Mononuclear cell (primary cell): ENCODE data around the gene PXYLP1. TPM values are rescaled to one million over a fixed set of nuclear protein-coding genes. Genes with fewer than 3 reads are reported as not detected.
"Not testable (repeated sequence)": the region's sequence is repeated elsewhere in the genome, so short reads cannot be mapped to it uniquely, and the experiment has no call there.

Experiments used
- H3K27me3 ChIP-seq: 2 replicates; pipeline ENCODE4 v1.6.0; 2011; ENCODE audit warnings: low read length, control low read depth; ENCODE audit not compliant: insufficient read depth
- H3K4me1 ChIP-seq: 2 replicates; pipeline ENCODE4 v1.5.1; 2011; ENCODE audit warnings: mild to moderate bottlenecking, low read length, control low read depth; ENCODE audit not compliant: insufficient read depth
- H3K4me3 ChIP-seq: 2 replicates; pipeline ENCODE4 v1.5.1; 2011; ENCODE audit warnings: mild to moderate bottlenecking, low read length, moderate library complexity
- H3K9me3 ChIP-seq: 2 replicates; pipeline ENCODE4 v1.5.1; 2011; ENCODE audit warnings: low read depth, mild to moderate bottlenecking, control low read depth, low read length
- total RNA-seq: library from RNA; depleted of rRNA; stranded (reverse); fragments of >200 nt; gene quantifications from one replicate; pipeline ENCODE4 v1.2.3, GENCODE V29; 2012

PXYLP1 gene
- total RNA-seq, 1 donor, result 19.8 TPM

GRCh38 chr3:141305436-141305835 lies 73.8 kb downstream of the PXYLP1 start:
- Histone ChIP-seq H3K4me3 (no peak overlapping the region), H3K27me3 (no peaks in the 10 kb centered on the region), H3K4me1 (peaks cover 26% of the 10 kb centered on the region), H3K9me3 (no peaks in the 10 kb centered on the region)

DNA sequence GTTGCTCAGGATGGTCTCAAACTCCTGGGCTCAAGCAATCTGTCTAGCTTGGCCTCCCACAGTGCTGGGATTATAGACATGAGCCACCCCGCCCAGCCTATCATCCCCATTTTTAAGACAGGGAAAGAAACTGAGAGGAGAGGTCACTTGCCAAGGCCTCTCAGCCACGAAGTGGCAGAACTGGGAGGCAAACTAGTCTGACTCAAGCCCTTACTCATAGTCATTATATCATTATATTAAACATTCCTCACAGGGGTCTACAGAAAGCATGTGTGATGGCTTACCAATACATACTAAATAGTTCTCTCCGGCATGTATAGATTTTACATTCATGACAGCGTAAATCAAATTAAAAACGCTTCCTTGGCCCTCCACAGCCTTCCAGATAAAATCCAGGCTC lies 74.7 kb downstream of the PXYLP1 start:
- Histone ChIP-seq H3K4me1 (peaks cover 32% of the 10 kb centered on the region), H3K4me3 (no peak overlapping the region)

GRCh38 chr3:141306922-141307321 lies 75.3 kb downstream of the PXYLP1 start:
- Histone ChIP-seq H3K4me1 (peaks cover 34% of the 10 kb centered on the region), H3K4me3 (no peak overlapping the region), H3K27me3 (no peaks in the 10 kb centered on the region), H3K9me3 (no peaks in the 10 kb centered on the region)

More for the DNA sequence above, 74.7 kb downstream of the PXYLP1 start:
- Histone ChIP-seq H3K27me3 (no peaks in the 10 kb centered on the region), H3K9me3 (no peaks in the 10 kb centered on the region)

DNA sequence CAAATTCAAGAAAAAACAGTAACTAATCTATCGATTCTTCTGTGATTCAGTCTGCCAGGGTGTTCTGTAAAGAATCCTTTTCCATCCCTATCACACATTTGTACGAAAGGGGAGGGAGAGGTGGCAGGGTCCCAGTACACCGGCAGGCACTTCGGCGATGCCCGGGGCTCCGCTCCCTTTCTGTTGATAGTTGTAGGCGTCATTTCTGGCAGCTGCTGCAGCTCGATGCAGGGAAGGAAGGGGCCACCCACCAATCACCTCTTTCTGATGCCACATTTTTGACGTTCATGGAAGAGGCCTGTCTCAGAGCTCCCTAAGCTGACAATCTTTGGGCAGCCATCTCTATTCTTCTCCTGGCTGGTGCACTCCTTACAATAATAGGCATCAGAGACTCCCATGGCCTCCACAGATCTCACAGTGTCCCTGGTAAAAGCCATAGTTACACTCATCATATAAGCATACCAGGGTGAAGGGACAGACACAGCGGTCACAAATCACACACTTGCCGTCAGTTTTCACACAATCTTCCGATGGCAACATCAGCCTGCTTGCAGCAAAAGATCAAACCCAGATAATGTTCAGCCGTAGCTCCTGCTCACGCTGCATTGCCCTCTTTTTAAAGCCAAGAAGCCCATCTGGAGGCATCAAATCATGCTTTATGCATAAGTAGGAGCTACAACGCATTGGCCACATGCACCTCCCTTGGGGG lies 75.9 kb downstream of the PXYLP1 start:
- Histone ChIP-seq H3K4me1 (peaks cover 40% of the 10 kb centered on the region), H3K9me3 (no peaks in the 10 kb centered on the region), H3K27me3 (no peaks in the 10 kb centered on the region), H3K4me3 (no peak overlapping the region)

DNA sequence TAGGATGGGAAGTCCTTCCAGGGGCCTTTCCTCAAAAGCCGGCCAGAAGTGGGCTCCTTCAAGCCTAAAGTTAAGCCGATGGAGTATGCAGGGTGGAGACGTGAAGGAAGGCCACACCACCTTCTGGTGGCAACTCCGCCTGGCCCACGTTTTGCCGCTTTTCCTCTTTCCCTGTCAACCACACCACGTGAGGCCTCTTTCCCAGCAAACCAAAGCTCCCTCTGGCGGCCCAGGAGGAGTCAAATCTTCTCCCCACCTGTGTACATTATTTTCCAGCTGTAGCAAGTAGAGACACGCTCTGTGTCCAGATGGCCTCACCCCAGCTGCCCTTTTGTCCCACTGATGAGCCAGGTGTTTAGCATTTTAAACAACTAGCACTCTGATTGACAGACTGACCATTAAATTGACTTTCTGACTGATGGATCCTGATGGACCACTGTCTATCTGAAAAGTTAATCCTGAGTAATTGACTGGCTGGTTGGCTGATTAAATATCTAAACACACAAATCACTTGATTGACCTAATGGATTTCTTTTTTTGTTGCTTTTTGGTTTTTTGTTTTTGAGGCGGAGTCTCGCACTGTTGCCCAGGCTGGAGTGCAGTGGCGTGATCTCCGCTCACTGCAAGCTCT lies 77.1 kb downstream of the PXYLP1 start:
- Histone ChIP-seq H3K4me1 (peaks cover 38% of the 10 kb centered on the region), H3K4me3 (no peak overlapping the region), H3K27me3 (no peaks in the 10 kb centered on the region), H3K9me3 (no peaks in the 10 kb centered on the region)

DNA sequence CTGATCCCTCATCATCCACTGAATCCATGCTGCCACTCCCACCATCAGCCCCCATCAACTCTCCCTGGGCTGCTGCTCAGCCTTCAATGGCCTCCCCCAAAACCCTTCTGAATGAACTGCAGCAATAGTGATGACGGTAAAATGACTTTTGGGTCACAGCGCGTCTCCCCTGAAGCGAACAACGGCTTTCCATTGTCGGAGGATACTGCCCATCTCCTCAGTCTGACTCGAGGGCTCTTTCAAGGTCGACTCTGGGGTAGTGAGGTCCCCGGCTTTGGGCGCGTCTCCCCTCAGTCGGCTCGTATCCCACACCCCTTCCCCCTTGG lies 79.5 kb downstream of the PXYLP1 start:
- no peaks in the 10 kb centered on the region for H3K27me3 ChIP-seq
- peaks cover 37% of the 10 kb centered on the region for H3K4me1 ChIP-seq
- peak overlapping the region; percentile 67 for H3K4me3 ChIP-seq
- H3K9me3 ChIP-seq, result no peaks in the 10 kb centered on the region

DNA sequence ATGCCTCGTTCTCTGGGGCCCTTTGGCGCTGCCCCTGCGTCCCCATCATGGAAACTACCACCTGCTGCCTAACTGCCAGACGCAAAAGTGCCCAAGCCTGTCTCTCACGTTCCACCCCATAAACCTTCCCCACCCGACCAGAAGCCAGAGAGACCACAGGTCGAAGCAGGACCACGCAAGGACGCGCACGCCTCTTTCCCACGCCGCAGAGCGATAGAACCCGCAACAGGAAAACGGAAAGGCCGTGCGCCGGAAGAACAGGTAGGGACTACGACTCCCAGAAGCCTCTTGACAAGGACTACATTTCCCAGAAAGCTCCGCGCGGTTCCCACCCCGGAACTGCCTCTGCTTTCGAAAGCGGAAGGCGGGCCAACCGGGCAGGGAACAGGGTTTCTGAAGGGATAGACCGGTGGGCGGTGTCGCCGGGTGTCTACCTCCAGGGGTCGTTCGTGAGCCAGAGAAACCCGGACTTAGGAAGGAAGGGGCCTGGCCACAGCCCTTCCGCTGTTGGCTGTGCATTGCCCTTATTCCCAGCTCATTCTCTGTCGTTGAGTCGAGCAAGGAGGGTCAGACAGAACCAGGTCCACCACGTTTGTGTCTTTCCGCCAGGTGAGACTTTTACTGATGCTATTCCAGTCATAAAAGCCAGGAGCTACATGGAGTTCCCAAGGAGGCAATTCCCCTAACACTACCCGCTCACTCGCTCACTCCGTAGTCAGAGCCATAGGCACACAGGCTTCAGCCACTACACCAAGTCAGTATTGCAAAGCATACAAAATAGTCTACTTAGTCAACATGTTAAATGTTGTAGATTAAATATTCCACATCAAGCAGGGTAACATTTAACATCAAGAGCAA lies 80.1 kb downstream of the PXYLP1 start:
- peaks cover 33% of the 10 kb centered on the region for H3K4me1 ChIP-seq
- H3K4me3 ChIP-seq, result peak overlapping the region; percentile 67
- no peaks in the 10 kb centered on the region for H3K9me3 ChIP-seq
- no peaks in the 10 kb centered on the region for H3K27me3 ChIP-seq

DNA sequence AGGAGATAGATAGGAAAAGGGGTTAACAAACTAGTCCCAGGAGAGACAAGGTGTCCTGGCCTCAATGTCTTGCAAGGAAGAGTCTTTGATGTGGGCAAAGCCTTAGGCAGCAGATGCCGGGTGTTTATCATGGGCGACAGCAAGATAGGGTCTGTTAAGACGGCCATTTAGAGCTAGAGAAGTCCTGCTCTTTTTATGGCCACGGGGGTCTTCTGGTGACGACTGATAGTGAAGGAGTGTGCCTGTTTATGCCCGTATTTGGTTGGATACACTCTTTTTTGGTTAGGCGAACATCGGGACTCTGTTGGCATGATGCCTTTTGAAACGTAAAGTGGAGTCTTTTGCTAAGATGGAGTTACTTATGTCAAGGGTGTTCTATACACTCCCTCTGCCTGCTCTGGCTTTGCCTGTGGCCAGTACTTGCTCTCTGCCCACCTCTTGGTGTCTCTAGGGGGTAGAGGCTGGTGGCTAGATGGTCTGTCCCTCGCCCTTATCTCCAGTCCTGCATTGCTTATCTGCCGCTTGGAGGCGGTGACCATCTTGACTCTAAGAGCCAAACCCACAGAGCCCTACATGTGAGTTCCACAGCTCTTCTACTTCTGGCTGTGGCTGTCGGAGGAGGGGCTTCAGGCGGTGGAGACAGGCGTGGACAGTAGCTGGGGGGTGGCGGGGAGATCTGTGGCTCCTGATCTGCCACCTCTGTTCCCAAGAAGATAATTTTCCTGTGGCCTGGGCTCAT lies 80.9 kb downstream of the PXYLP1 start:
- Histone ChIP-seq H3K27me3 (no peaks in the 10 kb centered on the region), H3K4me1 (peaks cover 28% of the 10 kb centered on the region), H3K9me3 (no peaks in the 10 kb centered on the region), H3K4me3 (peak overlapping the region; percentile 67)

DNA sequence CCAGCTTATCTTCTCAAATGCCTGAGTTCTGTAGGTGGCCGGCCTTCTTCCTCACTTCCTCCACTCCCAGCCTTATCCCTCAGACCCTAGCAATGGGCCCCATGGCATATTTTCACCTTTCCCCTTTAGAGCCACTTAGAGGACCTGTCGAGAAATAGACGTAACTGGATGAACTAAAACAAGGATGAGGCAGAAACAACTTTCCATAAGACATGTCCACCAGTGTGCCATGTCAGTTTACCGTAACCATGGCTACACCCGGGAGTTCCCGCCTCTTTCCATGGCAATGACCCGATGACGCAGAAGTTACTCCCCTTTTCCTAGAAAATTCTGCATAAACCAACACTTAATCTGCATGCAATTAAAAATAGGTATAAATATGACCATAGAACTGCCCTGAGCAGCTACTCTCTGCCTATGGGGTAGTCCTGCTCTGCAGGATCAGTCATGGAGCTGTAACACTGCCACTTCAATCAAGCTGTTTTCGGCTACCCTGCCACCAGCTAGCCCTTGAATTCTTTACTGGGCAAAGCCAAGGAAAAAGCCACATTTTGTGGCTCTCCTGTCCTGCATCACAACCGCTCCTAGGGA lies 81.6 kb downstream of the PXYLP1 start:
- Histone ChIP-seq H3K4me3 (no peak overlapping the region), H3K9me3 (no peaks in the 10 kb centered on the region), H3K27me3 (no peaks in the 10 kb centered on the region), H3K4me1 (peaks cover 21% of the 10 kb centered on the region)

DNA sequence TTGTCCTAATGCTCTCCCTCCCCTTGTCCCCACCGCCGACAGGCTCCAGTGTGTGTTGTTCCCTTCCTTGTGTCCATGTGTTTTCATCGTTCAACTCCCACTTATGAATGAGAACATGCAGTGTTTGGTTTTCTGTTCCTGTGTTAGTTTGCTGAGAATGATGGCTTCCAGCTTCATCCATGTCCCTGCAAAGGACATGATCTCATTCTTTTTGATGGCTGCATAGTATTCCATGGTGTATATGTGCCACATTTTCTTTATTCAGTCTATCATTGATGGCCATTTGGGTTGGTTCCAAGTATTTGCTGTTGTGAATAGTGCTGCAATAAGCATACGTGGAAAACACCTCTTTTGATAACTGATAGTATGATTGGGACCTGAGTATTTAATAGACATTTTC lies 82.8 kb downstream of the PXYLP1 start:
- H3K4me1 ChIP-seq, result peaks cover 15% of the 10 kb centered on the region
- not testable (repeated sequence) for H3K9me3 ChIP-seq, H3K4me3 ChIP-seq, H3K27me3 ChIP-seq

DNA sequence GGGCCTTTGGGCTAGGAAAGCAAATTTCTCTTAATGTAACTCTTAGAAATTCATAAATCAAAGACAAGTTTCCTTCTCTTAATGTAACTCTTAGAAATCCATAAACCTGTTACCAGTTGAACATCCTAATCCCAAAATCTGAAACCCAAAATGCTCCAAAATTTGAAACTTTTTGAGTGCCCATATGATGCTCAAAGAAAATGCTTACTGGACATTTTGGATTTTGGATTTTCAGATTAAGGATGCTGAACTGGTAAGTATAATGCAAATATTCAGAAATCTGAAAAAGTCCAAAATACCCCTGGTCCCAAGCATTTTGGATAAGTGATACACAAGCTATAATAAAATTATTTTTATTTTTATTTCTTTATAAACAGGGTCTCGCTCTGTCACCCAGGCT lies 85.2 kb downstream of the PXYLP1 start:
- Histone ChIP-seq H3K27me3 (no peaks in the 10 kb centered on the region), H3K4me1 (peaks cover 20% of the 10 kb centered on the region), H3K4me3 (no peak overlapping the region), H3K9me3 (no peaks in the 10 kb centered on the region)

- Histone ChIP-seq H3K27me3 (no peaks in the 10 kb centered on the region), H3K9me3 (no peaks in the 10 kb centered on the region), H3K4me1 (peaks cover 13% of the 10 kb centered on the region), H3K4me3 (no peak overlapping the region)
These were observed 88.9 kb downstream of the PXYLP1 start for GRCh38 chr3:141320399-141321108.

DNA sequence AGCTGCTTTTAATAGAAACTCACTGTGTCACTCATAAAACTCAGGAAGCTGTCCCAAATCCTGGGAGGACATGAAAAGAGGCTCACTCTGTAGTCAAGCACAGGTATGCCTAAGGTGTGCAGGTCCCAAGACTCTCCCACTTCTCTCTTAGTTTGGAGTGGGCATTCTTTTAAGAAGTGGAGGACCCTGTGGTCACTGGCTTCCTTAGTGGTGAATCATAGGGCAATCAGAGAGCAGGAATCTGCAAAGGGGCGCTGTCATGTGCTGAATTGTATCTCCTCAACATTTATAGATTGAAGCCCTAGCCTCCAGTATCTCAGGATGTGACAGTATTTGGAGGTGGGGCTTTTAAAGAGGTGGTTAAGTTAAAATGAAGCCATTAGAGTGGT lies 89.5 kb downstream of the PXYLP1 start:
- no peaks in the 10 kb centered on the region for H3K9me3 ChIP-seq
- H3K4me3 ChIP-seq, result no peak overlapping the region
- no peaks in the 10 kb centered on the region for H3K27me3 ChIP-seq
- peaks cover 13% of the 10 kb centered on the region for H3K4me1 ChIP-seq
